Measurements from ENCODE around the gene LRMDA.

GRCh38 chr10:76357726-76358415 is 926.4 kb downstream of the LRMDA start:
- TF ChIP-seq YY1 (tag by site-specific recombination; IDR thresholded peaks at IDR 0.05) (no peak), ZBTB11 (tag by site-specific recombination; conservative IDR thresholded peaks at IDR 0.05; ENCODE audit: low read depth) (no peak), ZFP3 (tag by site-specific recombination; IDR thresholded peaks at IDR 0.05; ENCODE audit: low read depth) (no peak), ZNF791 (tag by site-specific recombination; IDR thresholded peaks at IDR 0.05) (no peak), ZBTB1 (tag by site-specific recombination; IDR thresholded peaks at IDR 0.05) (no peak), ZNF202 (tag by site-specific recombination; IDR thresholded peaks at IDR 0.05; ENCODE audit: borderline replicate concordance) (no peak), CTCF (tag by site-specific recombination; IDR thresholded peaks at IDR 0.05) (no peak)
- TF ChIP-seq, protein P1, sequence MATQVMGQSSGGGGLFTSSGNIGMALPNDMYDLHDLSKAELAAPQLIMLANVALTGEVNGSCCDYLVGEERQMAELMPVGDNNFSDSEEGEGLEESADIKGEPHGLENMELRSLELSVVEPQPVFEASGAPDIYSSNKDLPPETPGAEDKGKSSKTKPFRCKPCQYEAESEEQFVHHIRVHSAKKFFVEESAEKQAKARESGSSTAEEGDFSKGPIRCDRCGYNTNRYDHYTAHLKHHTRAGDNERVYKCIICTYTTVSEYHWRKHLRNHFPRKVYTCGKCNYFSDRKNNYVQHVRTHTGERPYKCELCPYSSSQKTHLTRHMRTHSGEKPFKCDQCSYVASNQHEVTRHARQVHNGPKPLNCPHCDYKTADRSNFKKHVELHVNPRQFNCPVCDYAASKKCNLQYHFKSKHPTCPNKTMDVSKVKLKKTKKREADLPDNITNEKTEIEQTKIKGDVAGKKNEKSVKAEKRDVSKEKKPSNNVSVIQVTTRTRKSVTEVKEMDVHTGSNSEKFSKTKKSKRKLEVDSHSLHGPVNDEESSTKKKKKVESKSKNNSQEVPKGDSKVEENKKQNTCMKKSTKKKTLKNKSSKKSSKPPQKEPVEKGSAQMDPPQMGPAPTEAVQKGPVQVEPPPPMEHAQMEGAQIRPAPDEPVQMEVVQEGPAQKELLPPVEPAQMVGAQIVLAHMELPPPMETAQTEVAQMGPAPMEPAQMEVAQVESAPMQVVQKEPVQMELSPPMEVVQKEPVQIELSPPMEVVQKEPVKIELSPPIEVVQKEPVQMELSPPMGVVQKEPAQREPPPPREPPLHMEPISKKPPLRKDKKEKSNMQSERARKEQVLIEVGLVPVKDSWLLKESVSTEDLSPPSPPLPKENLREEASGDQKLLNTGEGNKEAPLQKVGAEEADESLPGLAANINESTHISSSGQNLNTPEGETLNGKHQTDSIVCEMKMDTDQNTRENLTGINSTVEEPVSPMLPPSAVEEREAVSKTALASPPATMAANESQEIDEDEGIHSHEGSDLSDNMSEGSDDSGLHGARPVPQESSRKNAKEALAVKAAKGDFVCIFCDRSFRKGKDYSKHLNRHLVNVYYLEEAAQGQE (tag by site-specific recombination; IDR thresholded peaks at IDR 0.05), result no peak
